KOPT-K1 (cell line): ENCODE results near the gene FRMD3.

ENCODE experiments used
- H3K27ac ChIP-seq: fragments of 200-600 bp; sonication (generic); 2 replicates; pipeline ENCODE4 v1.5.1; 2016; ENCODE audit warnings: antibody characterized with exemption, mild to moderate bottlenecking, low read depth, low read length; ENCODE audit not compliant: poor library complexity, severe bottlenecking
- H3K36me3 ChIP-seq: fragments of 200-600 bp; sonication (generic); 2 replicates; pipeline ENCODE4 v1.5.1; 2017; ENCODE audit warnings: antibody characterized with exemption, mild to moderate bottlenecking, low read length, moderate library complexity; ENCODE audit not compliant: insufficient read depth
- H3K9me3 ChIP-seq: fragments of 200-600 bp; sonication (generic); 2 replicates; pipeline ENCODE4 v1.5.1; 2017; ENCODE audit warnings: antibody characterized with exemption, low read length, mild to moderate bottlenecking; ENCODE audit not compliant: insufficient read depth, poor library complexity, severe bottlenecking

FRMD3 gene

GRCh38 chr9:83343366-83343999 is 194.7 kb downstream of the FRMD3 start:
- Histone ChIP-seq H3K36me3 (no peaks in the 10 kb centered on the region), H3K9me3 (no peaks in the 10 kb centered on the region), H3K27ac (no peak overlapping the region)

GRCh38 chr9:83342731-83343130 is 195.5 kb downstream of the FRMD3 start:
- Histone ChIP-seq H3K9me3 (no peaks in the 10 kb centered on the region), H3K27ac (no peak overlapping the region)

GRCh38 chr9:83342006-83342405 is 196.2 kb downstream of the FRMD3 start:
- Histone ChIP-seq H3K27ac (no peak overlapping the region), H3K9me3 (no peaks in the 10 kb centered on the region), H3K36me3 (no peaks in the 10 kb centered on the region)

More at GRCh38 chr9:83342731-83343130, 195.5 kb downstream of the FRMD3 start:
- H3K36me3 ChIP-seq = no peaks in the 10 kb centered on the region

GRCh38 chr9:83340451-83340850 is 197.8 kb downstream of the FRMD3 start:
- Histone ChIP-seq H3K9me3 (no peaks in the 10 kb centered on the region), H3K36me3 (no peaks in the 10 kb centered on the region), H3K27ac (no peak overlapping the region)

GRCh38 chr9:83339435-83339834 is 198.8 kb downstream of the FRMD3 start:
- Histone ChIP-seq H3K36me3 (no peaks in the 10 kb centered on the region), H3K27ac (no peak overlapping the region), H3K9me3 (no peaks in the 10 kb centered on the region)

GRCh38 chr9:83336706-83337105 is 201.5 kb downstream of the FRMD3 start:
- no peaks in the 10 kb centered on the region for H3K9me3 ChIP-seq
- no peaks in the 10 kb centered on the region for H3K36me3 ChIP-seq
- H3K27ac ChIP-seq = no peak overlapping the region

GRCh38 chr9:83334320-83334719 is 203.9 kb downstream of the FRMD3 start:
- H3K27ac ChIP-seq = no peak overlapping the region
- no peaks in the 10 kb centered on the region for H3K9me3 ChIP-seq
- H3K36me3 ChIP-seq = no peaks in the 10 kb centered on the region

- Histone ChIP-seq H3K9me3 (no peaks in the 10 kb centered on the region), H3K27ac (no peak overlapping the region), H3K36me3 (no peaks in the 10 kb centered on the region)
Measured at GRCh38 chr9:83330207-83331196, 207.7 kb downstream of the FRMD3 start.

GRCh38 chr9:83327750-83328622 is 210.2 kb downstream of the FRMD3 start:
- H3K36me3 ChIP-seq = no peaks in the 10 kb centered on the region
- H3K9me3 ChIP-seq = no peaks in the 10 kb centered on the region
- H3K27ac ChIP-seq = no peak overlapping the region

- Histone ChIP-seq H3K27ac (no peak overlapping the region), H3K9me3 (no peaks in the 10 kb centered on the region), H3K36me3 (no peaks in the 10 kb centered on the region)
Measured at GRCh38 chr9:83327323-83327722, 210.9 kb downstream of the FRMD3 start.

- H3K27ac ChIP-seq = no peak overlapping the region
- H3K9me3 ChIP-seq = no peaks in the 10 kb centered on the region
- no peaks in the 10 kb centered on the region for H3K36me3 ChIP-seq
Measured at GRCh38 chr9:83323148-83323547, 215.1 kb downstream of the FRMD3 start.

GRCh38 chr9:83322438-83322837 is 215.8 kb downstream of the FRMD3 start:
- no peaks in the 10 kb centered on the region for H3K9me3 ChIP-seq
- H3K36me3 ChIP-seq = no peaks in the 10 kb centered on the region

GRCh38 chr9:83317244-83317643 is 221.0 kb downstream of the FRMD3 start:
- no peaks in the 10 kb centered on the region for H3K36me3 ChIP-seq
- no peaks in the 10 kb centered on the region for H3K9me3 ChIP-seq
- no peak overlapping the region for H3K27ac ChIP-seq

More at GRCh38 chr9:83322438-83322837, 215.8 kb downstream of the FRMD3 start:
- H3K27ac ChIP-seq = no peak overlapping the region

GRCh38 chr9:83315649-83316048 is 222.6 kb downstream of the FRMD3 start:
- Histone ChIP-seq H3K36me3 (no peaks in the 10 kb centered on the region), H3K9me3 (no peaks in the 10 kb centered on the region), H3K27ac (no peak overlapping the region)

GRCh38 chr9:83313781-83314180 is 224.4 kb downstream of the FRMD3 start:
- no peaks in the 10 kb centered on the region for H3K36me3 ChIP-seq
- no peak overlapping the region for H3K27ac ChIP-seq
- H3K9me3 ChIP-seq = no peaks in the 10 kb centered on the region
